ENCODE results near the gene PMVK. TPM values are rescaled to one million over a fixed set of nuclear protein-coding genes. Genes with fewer than 3 reads are reported as not detected.

PMVK gene
- total RNA-seq, 1 experiment from 2014 or later, result 26.8 TPM

- no peak for TF ChIP-seq ZNF281 (CRISPR knock-in tag; IDR thresholded peaks at IDR 0.05)
- no peak for TF ChIP-seq IRF2 (CRISPR knock-in tag; IDR thresholded peaks at IDR 0.05; ENCODE audit: borderline replicate concordance, low read depth)
- no peak for TF ChIP-seq MAX (CRISPR knock-in tag; IDR thresholded peaks at IDR 0.05)
- TF ChIP-seq CBFB (CRISPR knock-in tag; IDR thresholded peaks at IDR 0.05; ENCODE audit: low read depth), result no peak
- TF ChIP-seq, protein P1, sequence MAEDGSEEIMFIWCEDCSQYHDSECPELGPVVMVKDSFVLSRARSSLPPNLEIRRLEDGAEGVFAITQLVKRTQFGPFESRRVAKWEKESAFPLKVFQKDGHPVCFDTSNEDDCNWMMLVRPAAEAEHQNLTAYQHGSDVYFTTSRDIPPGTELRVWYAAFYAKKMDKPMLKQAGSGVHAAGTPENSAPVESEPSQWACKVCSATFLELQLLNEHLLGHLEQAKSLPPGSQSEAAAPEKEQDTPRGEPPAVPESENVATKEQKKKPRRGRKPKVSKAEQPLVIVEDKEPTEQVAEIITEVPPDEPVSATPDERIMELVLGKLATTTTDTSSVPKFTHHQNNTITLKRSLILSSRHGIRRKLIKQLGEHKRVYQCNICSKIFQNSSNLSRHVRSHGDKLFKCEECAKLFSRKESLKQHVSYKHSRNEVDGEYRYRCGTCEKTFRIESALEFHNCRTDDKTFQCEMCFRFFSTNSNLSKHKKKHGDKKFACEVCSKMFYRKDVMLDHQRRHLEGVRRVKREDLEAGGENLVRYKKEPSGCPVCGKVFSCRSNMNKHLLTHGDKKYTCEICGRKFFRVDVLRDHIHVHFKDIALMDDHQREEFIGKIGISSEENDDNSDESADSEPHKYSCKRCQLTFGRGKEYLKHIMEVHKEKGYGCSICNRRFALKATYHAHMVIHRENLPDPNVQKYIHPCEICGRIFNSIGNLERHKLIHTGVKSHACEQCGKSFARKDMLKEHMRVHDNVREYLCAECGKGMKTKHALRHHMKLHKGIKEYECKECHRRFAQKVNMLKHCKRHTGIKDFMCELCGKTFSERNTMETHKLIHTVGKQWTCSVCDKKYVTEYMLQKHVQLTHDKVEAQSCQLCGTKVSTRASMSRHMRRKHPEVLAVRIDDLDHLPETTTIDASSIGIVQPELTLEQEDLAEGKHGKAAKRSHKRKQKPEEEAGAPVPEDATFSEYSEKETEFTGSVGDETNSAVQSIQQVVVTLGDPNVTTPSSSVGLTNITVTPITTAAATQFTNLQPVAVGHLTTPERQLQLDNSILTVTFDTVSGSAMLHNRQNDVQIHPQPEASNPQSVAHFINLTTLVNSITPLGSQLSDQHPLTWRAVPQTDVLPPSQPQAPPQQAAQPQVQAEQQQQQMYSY (CRISPR knock-in tag; IDR thresholded peaks at IDR 0.05), result no peak
- TF ChIP-seq NFYB (CRISPR knock-in tag; conservative IDR thresholded peaks at IDR 0.05; ENCODE audit: low read depth), result no peak
- no peak for TF ChIP-seq TEAD4 (CRISPR knock-in tag; IDR thresholded peaks at IDR 0.05)
- TF ChIP-seq ZNF317 (CRISPR knock-in tag; IDR thresholded peaks at IDR 0.05; ENCODE audit: borderline replicate concordance, low read depth), result no peak
- TF ChIP-seq ELF4 (CRISPR knock-in tag; IDR thresholded peaks at IDR 0.05; ENCODE audit: low read depth), result no peak
These were observed 11.0 kb downstream of the PMVK start (continued) for GRCh38 chr1:154925335-154926170.

DNA sequence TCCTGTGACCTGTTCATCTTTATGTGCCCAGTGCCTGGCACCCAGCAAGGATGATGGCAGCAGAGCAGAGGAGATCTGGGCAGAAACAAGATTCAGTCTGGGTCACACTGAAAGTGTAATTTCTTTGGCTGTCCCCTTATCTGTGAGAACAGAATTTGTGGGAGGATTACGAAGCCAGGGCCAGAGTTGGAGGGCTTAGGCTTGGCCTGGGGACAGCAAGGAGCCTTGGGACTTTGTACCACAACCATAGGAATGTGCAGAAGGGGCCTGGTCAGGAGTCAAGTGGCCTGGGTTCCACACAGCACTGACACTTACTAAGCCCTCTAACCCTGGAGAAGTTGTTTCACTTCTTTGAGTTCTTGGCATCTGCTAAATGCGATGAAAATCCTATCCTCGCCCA lies 12.8 kb downstream of the PMVK start:
- POLR2A ChIA-PET, result no interaction called here
- no peaks in the 10 kb centered on the region for H3K27me3 Mint-ChIP-seq (ENCODE audit: low read depth)
- TF ChIP-seq NR2C2 (CRISPR knock-in tag; IDR thresholded peaks at IDR 0.05), result no peak
- no peak for TF ChIP-seq STAT6 (CRISPR knock-in tag; conservative IDR thresholded peaks at IDR 0.05; ENCODE audit: low read depth)
- TF ChIP-seq ZNF219 (CRISPR knock-in tag; IDR thresholded peaks at IDR 0.05; ENCODE audit: borderline replicate concordance), result no peak
- no peak for TF ChIP-seq PREB (CRISPR knock-in tag; IDR thresholded peaks at IDR 0.05; ENCODE audit: borderline replicate concordance)
- TF ChIP-seq IRF2 (CRISPR knock-in tag; IDR thresholded peaks at IDR 0.05; ENCODE audit: borderline replicate concordance, low read depth), result no peak
- TF ChIP-seq RELA (CRISPR knock-in tag; IDR thresholded peaks at IDR 0.05; ENCODE audit: borderline replicate concordance), result no peak
- TF ChIP-seq ESRRA (CRISPR knock-in tag; IDR thresholded peaks at IDR 0.05; ENCODE audit: borderline replicate concordance), result no peak
- no peak for TF ChIP-seq FOXJ3 (CRISPR knock-in tag; IDR thresholded peaks at IDR 0.05; ENCODE audit: borderline replicate concordance)
- TF ChIP-seq, protein P2, sequence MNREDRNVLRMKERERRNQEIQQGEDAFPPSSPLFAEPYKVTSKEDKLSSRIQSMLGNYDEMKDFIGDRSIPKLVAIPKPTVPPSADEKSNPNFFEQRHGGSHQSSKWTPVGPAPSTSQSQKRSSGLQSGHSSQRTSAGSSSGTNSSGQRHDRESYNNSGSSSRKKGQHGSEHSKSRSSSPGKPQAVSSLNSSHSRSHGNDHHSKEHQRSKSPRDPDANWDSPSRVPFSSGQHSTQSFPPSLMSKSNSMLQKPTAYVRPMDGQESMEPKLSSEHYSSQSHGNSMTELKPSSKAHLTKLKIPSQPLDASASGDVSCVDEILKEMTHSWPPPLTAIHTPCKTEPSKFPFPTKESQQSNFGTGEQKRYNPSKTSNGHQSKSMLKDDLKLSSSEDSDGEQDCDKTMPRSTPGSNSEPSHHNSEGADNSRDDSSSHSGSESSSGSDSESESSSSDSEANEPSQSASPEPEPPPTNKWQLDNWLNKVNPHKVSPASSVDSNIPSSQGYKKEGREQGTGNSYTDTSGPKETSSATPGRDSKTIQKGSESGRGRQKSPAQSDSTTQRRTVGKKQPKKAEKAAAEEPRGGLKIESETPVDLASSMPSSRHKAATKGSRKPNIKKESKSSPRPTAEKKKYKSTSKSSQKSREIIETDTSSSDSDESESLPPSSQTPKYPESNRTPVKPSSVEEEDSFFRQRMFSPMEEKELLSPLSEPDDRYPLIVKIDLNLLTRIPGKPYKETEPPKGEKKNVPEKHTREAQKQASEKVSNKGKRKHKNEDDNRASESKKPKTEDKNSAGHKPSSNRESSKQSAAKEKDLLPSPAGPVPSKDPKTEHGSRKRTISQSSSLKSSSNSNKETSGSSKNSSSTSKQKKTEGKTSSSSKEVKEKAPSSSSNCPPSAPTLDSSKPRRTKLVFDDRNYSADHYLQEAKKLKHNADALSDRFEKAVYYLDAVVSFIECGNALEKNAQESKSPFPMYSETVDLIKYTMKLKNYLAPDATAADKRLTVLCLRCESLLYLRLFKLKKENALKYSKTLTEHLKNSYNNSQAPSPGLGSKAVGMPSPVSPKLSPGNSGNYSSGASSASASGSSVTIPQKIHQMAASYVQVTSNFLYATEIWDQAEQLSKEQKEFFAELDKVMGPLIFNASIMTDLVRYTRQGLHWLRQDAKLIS (CRISPR knock-in tag; IDR thresholded peaks at IDR 0.05; ENCODE audit: borderline replicate concordance), result no peak
- TF ChIP-seq ELF4 (CRISPR knock-in tag; IDR thresholded peaks at IDR 0.05; ENCODE audit: low read depth), result no peak

More for the DNA sequence above, 12.8 kb downstream of the PMVK start:
- DNase-seq (ENCODE audit: low spot score), result no peak
- H3K4me3 Mint-ChIP-seq, result no peak overlapping the region
- no peaks in the 10 kb centered on the region for H3K9me3 Mint-ChIP-seq
- no peaks in the 10 kb centered on the region for H3K4me1 Mint-ChIP-seq
- ATAC-seq, result no peak
- CTCF ChIA-PET, result no interaction called here
- H3K27ac Mint-ChIP-seq, result no peak overlapping the region
- H3K36me3 Mint-ChIP-seq, result peaks cover 19% of the 10 kb centered on the region
